ENCODE results near the gene LMF1.

The LMF1 gene

DNA sequence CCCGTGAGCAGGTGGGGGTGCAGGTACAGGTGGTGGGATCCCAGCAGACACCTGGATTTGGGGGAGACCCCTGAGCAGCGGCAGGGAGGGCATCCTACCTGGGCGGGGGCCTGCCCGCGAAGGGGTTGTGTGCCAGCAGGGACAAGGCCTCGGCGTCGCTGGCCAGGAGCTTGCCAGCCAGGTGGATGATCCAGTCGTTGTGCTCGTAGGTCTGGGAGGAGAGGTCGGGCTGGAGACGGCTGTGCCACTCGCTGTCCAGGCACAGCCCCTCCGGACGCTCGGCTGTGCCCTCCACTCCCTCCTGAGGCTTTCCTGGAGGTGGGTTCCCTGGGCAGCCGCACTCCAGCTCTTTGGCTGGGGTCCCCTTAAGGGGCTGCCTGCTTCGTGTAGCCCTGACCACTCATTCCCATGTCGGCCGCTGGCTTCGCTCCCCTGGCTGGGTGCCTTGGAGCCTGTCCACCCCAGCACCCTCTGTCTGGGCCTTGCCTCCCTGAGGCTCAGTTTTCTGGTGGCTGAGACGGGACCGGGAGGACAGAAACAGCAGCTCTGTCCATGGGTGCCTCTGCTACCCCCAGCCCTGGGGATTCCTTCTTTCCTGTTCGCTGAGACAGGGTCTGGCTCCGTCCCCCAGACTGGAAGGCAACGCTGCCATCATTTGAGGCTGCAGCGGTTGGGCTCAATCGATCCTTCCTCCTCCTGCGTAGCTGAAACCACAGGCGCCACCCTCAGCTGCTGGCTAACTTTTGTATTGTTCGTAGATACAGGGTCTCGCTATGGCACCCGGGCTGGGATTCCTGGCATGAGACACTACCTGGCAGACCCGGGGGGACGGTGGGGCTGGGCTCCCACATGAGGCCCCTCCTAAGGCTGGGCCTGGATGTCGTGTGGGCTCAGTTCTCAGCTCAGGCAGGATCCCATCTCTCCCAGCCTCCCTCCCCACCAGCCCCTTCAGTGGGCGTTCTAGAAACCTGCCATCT, 101.7 kb downstream of the LMF1 start:
- no peak for DNase-seq (ENCODE audit: extremely low read depth, low read depth)
- TF ChIP-seq, protein P1, sequence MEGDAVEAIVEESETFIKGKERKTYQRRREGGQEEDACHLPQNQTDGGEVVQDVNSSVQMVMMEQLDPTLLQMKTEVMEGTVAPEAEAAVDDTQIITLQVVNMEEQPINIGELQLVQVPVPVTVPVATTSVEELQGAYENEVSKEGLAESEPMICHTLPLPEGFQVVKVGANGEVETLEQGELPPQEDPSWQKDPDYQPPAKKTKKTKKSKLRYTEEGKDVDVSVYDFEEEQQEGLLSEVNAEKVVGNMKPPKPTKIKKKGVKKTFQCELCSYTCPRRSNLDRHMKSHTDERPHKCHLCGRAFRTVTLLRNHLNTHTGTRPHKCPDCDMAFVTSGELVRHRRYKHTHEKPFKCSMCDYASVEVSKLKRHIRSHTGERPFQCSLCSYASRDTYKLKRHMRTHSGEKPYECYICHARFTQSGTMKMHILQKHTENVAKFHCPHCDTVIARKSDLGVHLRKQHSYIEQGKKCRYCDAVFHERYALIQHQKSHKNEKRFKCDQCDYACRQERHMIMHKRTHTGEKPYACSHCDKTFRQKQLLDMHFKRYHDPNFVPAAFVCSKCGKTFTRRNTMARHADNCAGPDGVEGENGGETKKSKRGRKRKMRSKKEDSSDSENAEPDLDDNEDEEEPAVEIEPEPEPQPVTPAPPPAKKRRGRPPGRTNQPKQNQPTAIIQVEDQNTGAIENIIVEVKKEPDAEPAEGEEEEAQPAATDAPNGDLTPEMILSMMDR (IDR thresholded peaks at IDR 0.05; ENCODE audit: low read depth, low read length): no peak

GRCh38 chr16:868386-868755, 102.4 kb downstream of the LMF1 start:
- no peak for DNase-seq (ENCODE audit: extremely low read depth, low read depth)

GRCh38 chr16:867421-868385, 103.1 kb downstream of the LMF1 start:
- no peak for DNase-seq (ENCODE audit: extremely low read depth, low read depth)
- TF ChIP-seq, protein P1 (IDR thresholded peaks at IDR 0.05; ENCODE audit: low read depth, low read length): no peak

More at GRCh38 chr16:868386-868755, 102.4 kb downstream of the LMF1 start:
- TF ChIP-seq, protein P1 (IDR thresholded peaks at IDR 0.05; ENCODE audit: low read depth, low read length): no peak

- no peak for DNase-seq (ENCODE audit: extremely low read depth, low read depth)
- TF ChIP-seq, protein P1 (IDR thresholded peaks at IDR 0.05; ENCODE audit: low read depth, low read length): no peak
These were observed 104.4 kb downstream of the LMF1 start for GRCh38 chr16:866252-866896.

- TF ChIP-seq, protein P1 (IDR thresholded peaks at IDR 0.05; ENCODE audit: low read depth, low read length): no peak
- no peak for DNase-seq (ENCODE audit: extremely low read depth, low read depth)
These were observed 105.8 kb downstream of the LMF1 start for GRCh38 chr16:865026-865425.

DNA sequence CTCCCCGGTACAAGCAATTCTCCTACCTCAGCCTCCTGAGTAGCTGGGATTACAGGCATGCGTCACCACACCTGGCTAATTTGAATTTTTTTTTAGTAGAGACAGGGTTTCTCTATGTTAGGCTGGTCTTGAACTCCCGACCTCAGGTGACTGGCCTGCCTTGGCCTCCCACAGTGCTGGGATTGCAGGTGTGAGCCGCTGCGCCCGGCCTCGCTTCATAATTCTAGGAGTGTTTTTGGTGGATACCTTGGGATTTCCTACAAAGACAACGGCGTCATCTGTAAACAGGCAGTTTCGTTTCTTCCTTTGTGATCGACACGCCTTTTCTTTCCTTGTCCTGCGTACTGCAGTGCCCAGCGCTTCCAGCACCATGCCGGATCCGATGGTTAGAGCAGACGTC, 109.3 kb downstream of the LMF1 start:
- TF ChIP-seq, protein P1 (IDR thresholded peaks at IDR 0.05; ENCODE audit: low read depth, low read length): no peak

More for the DNA sequence above, 109.3 kb downstream of the LMF1 start:
- DNase-seq (ENCODE audit: extremely low read depth, low read depth): no peak
